Fibroblast of the aortic adventitia (primary cell): ENCODE measurements around the gene YBX2. TPM values are rescaled to one million over a fixed set of nuclear protein-coding genes. Genes with fewer than 3 reads are reported as not detected.

ENCODE experiments used
- DNase-seq: peaks from one replicate; pipeline ENCODE4 v3.0.0-alpha.2; 2010; ENCODE audit warnings: low read depth
- H3K4me3 ChIP-seq: 2 replicates; pipeline ENCODE4 v1.5.1; 2011; ENCODE audit warnings: low read depth, mild to moderate bottlenecking, control low read depth, low read length, moderate library complexity
- total RNA-seq: library from RNA; depleted of rRNA; stranded (reverse); fragments of >200 nt; gene quantifications from 2 replicates; pipeline ENCODE4 v1.2.3, GENCODE V29; 2012; ENCODE audit warnings: low replicate concordance
- TF ChIP-seq, protein P1 (sequence below): IDR thresholded peaks from 2 replicates; pipeline ENCODE4 v1.5.1; 2011; ENCODE audit warnings: mild to moderate bottlenecking, low read length, control low read depth, inconsistent platforms; ENCODE audit not compliant: insufficient read depth

Gene YBX2
- total RNA-seq, 1 donor, result not detected

DNA sequence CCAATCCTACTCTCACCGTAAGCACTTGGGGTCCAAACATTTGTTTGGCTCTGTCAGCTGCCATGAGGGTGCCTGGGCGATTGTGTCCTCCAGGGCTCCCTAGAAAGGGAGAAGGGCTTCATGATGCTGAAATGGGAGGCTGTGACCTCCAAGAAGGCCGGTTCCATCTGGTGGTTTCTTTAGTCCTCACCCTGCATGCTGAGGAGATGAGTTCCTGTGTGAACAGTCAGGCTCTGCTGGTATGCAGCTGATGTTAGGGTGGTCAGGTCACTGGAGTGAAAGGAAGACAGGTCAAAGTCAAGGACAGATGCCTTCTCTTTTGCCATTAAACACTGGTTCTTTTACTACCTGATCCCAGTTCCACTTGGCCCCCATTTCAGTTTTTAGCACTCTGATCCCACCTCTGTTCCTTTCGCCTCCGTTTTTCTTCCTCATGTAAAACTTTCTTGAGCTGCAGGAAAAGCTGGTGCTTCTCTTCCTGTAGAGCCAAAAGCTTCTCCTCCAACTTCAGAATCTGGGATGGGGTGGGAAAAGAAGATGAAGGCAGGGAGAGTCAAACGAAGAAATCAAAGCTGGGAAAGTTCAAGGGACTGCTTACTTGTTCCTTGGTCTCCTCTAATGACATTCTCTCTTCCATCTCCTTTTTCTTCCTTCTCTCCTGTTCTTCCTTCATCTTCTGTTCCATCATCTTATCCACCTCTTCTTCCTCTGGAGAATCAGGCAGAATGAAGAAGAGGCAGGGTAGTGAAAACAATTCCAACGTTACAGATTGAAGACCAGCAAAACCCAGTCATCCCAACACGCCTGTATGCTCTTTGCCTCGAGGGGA, 19.7 kb upstream of the YBX2 start:
- H3K4me3 ChIP-seq, result peak overlapping the region; percentile 90
- DNase-seq, result no peak
- TF ChIP-seq, protein P1, sequence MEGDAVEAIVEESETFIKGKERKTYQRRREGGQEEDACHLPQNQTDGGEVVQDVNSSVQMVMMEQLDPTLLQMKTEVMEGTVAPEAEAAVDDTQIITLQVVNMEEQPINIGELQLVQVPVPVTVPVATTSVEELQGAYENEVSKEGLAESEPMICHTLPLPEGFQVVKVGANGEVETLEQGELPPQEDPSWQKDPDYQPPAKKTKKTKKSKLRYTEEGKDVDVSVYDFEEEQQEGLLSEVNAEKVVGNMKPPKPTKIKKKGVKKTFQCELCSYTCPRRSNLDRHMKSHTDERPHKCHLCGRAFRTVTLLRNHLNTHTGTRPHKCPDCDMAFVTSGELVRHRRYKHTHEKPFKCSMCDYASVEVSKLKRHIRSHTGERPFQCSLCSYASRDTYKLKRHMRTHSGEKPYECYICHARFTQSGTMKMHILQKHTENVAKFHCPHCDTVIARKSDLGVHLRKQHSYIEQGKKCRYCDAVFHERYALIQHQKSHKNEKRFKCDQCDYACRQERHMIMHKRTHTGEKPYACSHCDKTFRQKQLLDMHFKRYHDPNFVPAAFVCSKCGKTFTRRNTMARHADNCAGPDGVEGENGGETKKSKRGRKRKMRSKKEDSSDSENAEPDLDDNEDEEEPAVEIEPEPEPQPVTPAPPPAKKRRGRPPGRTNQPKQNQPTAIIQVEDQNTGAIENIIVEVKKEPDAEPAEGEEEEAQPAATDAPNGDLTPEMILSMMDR, result no peak

DNA sequence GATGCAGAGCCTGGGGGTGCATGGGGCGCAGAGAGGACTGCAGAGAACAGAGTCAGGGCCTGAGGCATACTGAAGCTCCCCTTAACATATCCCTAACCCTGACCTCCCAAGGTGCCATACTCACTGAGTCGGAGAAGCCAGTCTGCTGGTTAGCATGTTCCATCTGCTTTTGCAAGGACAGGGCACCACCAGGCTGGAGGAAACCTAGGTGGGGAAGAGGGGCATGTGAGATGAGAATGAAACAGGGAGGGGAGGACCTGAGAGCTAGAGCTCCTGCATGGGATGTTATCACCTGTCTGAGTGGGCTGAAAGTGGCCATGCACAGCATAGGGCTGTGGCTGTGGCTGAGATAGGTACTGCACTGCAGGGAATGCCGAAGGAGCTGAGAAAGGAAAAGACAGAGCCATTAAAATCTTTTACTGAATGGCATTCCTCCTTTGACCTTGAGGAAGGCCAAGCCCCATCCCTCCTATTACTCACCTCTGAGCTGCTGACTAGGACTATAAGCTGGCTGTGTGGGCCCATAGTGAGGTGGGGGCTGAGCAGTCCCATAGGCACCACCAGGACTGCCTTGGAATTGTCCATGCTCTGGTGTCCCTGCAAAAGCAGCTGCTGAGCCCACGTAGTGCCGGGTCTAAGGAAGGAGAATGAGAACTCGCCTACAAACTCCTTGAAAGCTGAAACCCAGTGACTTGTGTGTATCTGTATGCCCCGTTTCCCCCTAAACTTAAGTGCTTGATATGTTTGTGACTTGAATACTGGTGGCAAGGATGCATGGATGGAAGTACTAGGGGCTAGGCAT, 18.9 kb upstream of the YBX2 start:
- TF ChIP-seq, protein P1, result peak; percentile 20
- H3K4me3 ChIP-seq, result no peak overlapping the region
- DNase-seq, result no peak

DNA sequence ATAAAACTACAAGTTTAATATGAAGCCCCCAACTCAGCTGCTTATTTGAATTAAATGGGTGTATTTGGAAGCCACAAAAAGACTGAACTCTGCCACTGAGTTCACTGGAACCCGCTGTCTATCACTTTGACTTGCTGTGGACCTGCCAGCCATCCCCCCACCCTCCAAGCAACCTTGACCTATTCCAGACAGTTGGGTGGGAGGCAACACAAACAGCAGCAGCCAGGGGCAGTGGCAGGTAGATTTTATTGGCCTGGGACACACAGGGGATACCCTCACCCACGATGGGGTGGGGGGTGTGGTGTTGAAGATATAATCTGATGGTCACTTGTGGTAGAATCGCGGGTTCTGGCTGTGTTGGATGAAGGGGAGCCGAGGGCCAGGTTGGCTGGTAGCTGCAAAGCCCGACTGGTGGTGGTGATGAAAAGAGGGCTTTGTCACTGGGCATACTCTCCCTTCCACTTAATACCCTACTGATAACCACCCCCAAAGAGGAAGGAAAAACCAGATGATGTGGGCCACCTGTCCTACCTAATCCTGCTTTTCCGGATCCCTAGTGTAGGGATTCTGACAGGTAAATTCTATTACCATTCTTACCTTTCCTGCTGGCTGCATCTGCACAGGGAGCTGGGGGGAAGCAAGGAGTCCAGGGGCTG, 18.1 kb upstream of the YBX2 start:
- DNase-seq, result no peak
- TF ChIP-seq, protein P1, result no peak

DNA sequence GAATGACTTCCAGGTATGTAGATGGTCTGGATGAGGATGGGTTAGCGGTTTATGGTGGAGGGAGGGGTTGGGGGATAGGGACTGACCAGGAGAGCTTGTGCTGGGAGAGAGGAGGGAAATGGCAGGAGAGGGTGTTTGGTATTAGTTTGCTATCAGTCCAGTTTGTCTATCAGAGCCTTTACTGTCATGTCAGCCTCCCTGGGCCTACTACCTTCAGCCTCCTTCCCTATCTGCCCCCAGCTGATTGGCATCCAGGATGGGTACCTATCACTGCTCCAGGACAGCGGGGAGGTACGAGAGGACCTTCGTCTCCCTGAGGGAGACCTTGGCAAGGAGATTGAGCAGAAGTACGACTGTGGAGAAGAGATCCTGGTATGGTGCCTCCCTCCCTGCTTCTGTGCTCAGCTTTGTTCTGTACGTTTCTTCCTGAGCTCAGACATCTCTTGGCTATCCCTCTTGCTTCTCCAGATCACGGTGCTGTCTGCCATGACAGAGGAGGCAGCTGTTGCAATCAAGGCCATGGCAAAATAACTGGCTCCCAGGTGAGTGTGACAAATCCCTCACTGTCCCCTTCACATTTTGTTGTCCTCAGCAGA, 16.8 kb upstream of the YBX2 start:
- TF ChIP-seq, protein P1, result no peak
- no peak overlapping the region for H3K4me3 ChIP-seq
- DNase-seq, result no peak

More for the DNA sequence above, 18.1 kb upstream of the YBX2 start:
- no peak overlapping the region for H3K4me3 ChIP-seq

DNA sequence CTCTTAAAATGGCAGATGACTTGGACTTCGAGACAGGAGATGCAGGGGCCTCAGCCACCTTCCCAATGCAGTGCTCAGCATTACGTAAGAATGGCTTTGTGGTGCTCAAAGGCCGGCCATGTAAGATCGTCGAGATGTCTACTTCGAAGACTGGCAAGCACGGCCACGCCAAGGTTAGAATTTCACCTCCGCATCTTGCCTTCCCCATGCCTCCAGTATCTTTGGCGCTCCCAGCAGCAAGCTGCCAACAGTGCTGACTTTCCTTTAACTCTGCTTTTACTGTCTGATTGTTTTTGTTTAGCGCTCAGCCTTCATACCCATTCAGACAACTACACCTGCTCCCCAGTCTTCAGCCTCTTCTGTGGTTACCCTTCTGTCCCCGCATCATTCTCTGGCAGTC, 15.2 kb upstream of the YBX2 start:
- TF ChIP-seq, protein P1, result no peak
- peak overlapping the region; percentile 91 for H3K4me3 ChIP-seq
- DNase-seq, result no peak
